ENCODE data around the gene CYFIP1.

The CYFIP1 gene

GRCh38 chr15:22915866-22916515 is 64.2 kb downstream of the CYFIP1 start:
- no peak for DNase-seq

GRCh38 chr15:22913646-22914380 is 66.4 kb downstream of the CYFIP1 start:
- no peak for DNase-seq

GRCh38 chr15:22912256-22912655 is 67.9 kb downstream of the CYFIP1 start:
- no peak for DNase-seq

- no peak for DNase-seq
Observed at GRCh38 chr15:22911306-22911705, 68.9 kb downstream of the CYFIP1 start.

- DNase-seq, result no peak
Observed at GRCh38 chr15:22908830-22909229, 71.3 kb downstream of the CYFIP1 start.

GRCh38 chr15:22907161-22907950 is 72.8 kb downstream of the CYFIP1 start:
- no peak for DNase-seq

GRCh38 chr15:22904736-22905135 is 75.4 kb downstream of the CYFIP1 start:
- DNase-seq, result peak; percentile 40

DNA sequence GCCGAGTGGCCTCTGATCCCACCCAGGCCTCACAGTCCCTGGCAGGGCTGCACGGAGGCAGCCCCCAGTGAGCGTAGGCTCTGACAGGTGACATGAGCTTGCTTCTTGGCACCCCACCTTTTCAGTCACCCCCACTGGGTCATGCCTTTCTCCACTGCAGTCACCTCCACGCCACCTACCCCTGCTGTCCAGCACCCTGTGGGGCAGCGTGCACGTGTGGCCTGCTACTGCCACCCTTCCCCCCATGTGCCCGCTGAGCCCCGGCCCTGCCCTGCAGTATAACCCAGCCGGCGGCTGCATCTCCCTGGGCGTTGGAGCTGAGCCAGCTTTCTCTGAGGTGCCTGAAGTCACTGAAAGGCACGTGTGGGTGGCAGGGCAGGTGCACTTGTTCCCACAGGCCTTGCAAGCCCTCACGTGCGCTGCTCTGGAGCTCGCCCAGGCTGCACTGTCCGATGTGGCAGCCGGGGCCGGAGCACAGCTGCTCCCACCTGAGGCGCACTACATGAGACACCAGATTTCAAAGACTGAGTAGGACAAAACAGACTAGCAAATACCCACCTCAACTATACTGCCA is 76.1 kb downstream of the CYFIP1 start:
- DNase-seq, result peak; percentile 67

GRCh38 chr15:22903427-22903826 is 76.7 kb downstream of the CYFIP1 start:
- DNase-seq, result no peak

- no peak for DNase-seq
Observed at GRCh38 chr15:22902981-22903380, 77.2 kb downstream of the CYFIP1 start.

- DNase-seq, result no peak
Observed at GRCh38 chr15:22902578-22902977, 77.6 kb downstream of the CYFIP1 start.

GRCh38 chr15:22902046-22902445 is 78.1 kb downstream of the CYFIP1 start:
- no peak for DNase-seq

GRCh38 chr15:22895465-22896190 is 84.5 kb downstream of the CYFIP1 start:
- DNase-seq, result no peak

- DNase-seq, result no peak
Observed at GRCh38 chr15:22893881-22894280, 86.3 kb downstream of the CYFIP1 start.

DNA sequence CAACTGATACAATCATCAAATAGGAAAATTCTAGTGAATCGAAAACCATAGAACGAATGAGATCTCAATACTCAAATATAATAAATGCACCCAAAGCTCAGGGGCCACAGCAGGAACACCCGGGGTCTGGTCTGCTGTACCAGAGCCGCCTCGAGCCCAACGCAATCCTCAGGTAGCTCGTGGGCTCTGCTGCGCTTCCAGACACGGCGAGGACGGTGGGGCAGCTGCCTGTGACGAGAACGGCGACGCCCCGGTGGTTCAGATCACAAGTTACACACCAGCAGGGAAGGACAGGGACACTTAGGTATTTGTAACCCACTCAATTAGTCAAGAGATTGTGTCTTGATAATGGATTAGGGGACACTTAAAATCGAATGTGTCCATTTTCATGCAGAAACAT is 87.1 kb downstream of the CYFIP1 start:
- no peak for DNase-seq

- no peak for DNase-seq
Observed at GRCh38 chr15:22892333-22892732, 87.8 kb downstream of the CYFIP1 start.

GRCh38 chr15:22891426-22892210 is 88.5 kb downstream of the CYFIP1 start:
- no peak for DNase-seq

DNA sequence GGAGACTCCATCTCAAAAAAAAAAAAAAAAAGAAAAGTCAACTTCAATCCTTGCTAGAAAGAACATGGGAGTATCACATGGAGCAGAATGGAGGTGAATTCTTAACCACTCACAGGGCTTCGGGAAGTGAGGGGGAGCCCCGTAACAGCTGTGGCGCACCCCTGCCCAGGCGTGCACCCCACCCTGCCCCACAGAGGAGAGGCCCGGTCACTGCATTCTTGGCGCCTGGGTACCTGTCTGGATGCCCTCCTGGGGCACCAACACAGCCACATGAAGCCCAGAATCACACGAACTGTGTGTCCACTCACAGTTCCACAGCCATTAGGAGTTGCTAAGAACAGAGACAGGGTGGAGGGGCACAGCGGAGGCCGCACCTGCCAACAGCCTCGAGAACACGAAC is 89.9 kb downstream of the CYFIP1 start:
- no peak for DNase-seq

- no peak for DNase-seq
Observed at GRCh38 chr15:22889146-22889818, 90.9 kb downstream of the CYFIP1 start.

DNA sequence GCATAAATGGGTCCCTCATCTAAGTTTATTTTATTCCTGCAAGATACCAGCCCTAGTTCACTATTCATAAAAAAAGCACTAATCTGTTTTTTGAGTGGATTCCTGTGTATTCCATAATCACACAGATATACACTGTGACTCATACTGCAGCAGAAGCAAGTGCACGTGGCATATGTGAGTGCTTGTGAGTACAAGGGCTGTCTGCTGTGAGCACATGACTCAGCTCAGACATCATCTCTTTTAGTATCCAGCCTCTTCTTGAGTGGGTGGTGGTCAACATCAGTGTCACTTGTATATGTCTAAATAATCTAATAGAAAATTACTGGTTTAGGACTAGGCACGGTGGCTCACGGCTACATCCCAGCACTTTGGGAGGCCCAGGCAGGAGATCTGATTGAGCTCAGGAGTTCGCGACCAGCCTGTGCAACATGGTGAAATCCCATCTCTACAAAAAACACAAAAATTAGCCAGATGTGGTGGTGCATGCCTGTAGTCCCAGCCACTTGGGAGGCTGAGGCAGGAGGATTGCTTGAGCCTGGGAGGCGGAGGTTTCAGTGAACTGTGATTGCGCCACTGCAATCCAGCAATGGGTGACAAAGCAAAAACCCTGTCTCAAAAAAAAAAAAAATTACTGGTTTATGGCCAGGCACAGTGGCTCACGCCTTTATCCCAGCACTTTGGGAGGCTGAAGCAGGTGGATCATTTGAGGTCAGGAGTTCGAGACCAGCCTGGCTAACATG is 91.9 kb downstream of the CYFIP1 start:
- DNase-seq, result no peak
